ENCODE data around the gene ANXA6.
A peak's percentile ranks its signal among the peaks of the same experiment; 100 is the strongest.

The ANXA6 gene

DNA sequence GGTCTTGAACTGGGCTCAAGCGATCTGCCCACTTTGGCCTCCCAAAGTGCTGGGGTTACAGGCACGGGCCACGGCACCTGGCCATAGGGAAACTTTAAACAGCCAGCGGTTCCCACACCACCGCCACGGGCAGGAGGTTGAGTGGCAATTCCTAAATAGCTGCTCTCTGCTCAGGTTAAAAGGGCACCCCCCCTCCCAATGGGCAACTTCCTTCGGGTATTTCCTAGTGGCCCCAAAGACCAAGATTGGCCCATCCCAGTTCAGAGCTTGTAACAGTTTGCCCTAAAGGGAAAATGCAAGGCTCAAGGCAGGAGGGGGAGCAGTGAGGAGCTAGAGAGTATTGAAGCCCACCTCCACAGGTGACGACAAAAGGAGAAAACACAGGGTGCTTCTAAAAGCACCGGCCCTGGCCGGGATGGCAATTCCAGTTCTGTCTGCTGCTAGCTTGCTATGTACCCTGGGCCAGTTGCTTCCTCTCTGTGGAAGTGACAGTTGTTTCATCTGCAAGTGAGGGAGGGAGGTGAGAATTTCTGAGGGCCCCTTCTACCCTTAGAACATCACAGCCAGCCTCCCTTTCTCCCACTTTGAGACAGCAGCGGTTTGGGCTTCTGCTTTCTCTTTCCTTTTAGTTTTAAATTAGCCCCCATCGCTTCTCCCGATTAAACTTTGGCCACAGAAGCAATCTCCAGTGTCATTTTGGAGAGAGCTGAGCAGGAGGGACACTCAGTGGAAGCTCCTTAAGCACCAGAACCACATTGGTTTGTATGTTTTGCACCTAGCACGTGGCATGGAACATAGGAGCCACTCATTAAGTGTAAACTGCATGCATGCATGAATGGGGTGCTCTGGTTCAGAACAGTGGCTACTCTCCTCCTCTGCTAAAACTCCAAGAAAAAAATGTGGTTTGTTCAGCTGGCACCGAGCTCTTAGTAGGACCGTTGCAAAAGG is 59.5 kb downstream of the ANXA6 start:
- no peak for DNase-seq

- no peak for DNase-seq
Observed at GRCh38 chr5:151097061-151097460, 60.5 kb downstream of the ANXA6 start.

- DNase-seq = no peak
Observed at GRCh38 chr5:151096001-151096373, 61.6 kb downstream of the ANXA6 start.

DNA sequence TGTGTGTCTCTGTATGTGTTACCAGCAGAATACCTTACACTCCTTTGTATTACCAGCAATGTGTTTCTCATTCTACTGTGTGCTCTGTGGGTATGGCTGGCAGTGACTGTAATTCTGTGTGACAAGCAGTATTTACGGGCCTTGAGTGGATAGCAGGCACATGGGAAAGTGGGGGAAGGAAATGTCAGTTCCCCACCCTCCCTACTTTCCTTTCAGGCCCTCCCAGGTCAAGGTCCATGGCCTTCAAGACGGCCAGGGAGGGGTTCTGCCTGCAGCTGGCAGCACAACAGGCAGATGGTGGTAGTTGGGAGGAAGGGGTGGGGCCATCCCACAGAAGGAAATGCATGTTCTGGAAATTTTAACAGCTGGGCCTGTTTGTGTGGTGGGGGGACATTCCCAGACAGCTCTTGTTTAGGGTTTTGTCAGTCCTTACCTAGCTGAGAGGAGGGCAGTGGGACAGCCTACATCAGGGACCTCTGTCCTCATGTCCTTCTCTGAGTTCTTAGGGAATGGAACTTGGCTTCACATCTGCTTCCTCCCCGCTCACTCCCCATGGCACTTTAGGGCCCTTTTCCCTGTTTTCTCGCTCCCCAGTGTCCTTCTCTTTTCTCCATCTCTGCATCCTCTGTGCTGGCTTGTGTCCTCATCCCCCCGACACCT is 62.1 kb downstream of the ANXA6 start:
- no peak for DNase-seq

GRCh38 chr5:151094852-151095245 is 62.7 kb downstream of the ANXA6 start:
- no peak for DNase-seq

DNA sequence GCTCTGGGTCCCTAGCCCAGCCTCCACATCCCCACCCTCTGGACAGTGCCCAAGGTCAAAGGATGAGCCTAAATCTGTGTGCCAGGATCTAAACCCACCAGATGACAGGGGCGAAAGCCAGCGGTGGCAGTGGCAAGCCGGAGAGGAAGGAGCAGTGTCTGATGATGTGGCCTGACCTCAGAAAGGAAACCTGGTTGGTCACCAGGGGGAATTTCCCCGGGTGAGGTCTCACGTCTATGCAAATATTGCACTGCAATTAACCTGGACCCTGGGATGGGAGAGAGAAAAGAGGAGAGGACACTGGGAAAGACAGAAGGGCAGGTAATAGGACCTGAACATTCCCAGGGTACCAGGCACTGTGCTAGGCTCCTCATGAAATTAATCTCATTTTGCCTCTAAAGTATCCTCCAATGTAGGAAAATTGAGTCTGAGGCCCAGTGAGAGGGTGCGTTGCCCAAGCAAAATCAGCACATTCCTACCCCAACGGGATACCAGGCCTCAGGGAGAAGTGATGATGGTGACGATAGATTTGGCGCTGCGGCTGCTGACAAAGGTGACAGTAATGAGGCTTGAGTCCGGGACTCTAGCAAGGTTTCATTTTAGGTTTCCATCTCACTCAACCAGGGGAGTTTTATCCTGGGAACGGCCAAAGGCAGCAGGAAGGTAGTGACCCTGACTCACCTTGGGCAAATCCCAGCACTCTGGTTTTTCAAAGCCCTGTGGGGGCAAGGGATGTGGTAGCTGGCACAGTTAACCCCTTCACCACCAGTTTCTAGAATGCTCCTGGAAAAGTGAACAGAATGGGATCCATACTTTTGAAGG is 63.3 kb downstream of the ANXA6 start:
- DNase-seq = no peak

DNA sequence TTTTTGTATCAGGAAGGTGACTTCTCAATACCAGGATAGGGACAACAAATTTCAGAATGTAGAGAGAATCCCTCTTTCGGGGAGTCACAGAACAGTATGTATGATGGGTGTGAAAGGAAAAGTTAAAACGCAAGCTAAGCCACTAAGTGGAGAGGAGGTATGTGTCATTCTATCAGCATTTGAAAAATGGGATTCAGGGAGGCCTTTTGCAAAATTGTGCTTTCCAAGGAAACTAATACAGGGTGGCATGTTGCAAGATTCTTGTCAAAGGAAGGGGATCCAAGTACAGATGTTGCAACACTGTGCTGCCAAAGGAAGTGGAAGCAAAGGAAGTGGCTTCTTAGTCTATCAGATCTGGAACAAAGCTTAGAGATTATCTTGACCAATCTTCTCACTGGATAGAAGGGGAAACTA is 64.1 kb downstream of the ANXA6 start:
- DNase-seq = no peak

DNA sequence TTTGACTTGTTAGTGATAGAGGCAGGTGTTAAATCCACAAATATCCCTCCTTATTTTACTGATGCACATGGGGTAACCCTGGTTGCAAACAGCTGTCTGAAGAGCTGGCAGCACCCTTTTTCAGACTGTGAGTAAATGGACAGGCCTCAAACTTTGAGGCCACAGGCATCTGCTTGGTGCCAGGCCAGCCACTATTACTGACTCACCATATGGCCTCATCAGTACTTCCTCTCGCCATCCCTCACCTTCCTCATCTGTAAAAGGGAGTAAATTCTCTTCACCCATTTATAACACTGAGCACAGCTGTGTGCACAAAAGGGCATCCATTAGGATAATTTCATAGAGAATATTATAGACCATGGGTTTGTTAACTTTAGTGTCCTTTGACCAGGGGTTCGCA is 64.8 kb downstream of the ANXA6 start:
- no peak for DNase-seq

DNA sequence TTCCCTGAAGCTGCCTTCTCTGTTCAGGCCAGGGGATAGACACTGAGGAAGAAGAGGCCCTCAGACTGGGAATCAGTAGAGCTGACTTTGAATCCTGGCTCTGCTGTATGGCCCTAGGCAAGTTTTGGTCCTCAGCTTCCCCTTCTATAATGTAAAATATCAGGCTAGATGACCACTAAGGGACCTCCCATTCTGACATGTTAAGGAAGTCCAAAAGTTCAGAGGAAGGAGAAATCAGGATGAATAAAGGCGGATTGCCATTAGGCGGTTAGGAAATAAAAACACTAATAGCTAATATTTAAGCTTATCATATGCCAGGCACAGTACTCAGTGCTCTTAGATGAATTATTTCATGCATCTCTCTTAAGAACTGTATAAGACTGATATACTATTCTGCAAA is 67.9 kb downstream of the ANXA6 start:
- DNase-seq = no peak

- DNase-seq = no peak
Observed at GRCh38 chr5:151088986-151089385, 68.6 kb downstream of the ANXA6 start.

DNA sequence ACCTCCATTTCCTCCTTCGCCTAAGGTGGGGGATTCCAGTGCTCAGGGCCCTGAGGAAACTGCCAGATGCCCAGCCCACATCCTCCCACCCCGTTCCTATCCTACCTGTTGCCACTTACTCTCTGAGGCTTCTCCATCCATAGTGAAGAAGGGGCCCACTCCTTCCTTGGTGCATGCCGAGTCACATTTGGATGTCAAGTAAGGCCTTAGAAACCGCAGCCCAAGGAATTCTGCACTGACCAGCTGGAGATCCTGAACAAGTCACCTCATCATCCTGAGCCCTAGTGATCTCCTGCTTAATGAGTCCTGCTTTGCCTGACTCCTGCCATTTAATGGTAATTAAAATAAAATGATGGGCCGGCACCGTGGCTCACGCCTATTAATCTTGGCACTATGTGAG is 70.1 kb downstream of the ANXA6 start:
- DNase-seq = no peak

- DNase-seq = no peak
Observed at GRCh38 chr5:151086905-151087360, 70.6 kb downstream of the ANXA6 start.

DNA sequence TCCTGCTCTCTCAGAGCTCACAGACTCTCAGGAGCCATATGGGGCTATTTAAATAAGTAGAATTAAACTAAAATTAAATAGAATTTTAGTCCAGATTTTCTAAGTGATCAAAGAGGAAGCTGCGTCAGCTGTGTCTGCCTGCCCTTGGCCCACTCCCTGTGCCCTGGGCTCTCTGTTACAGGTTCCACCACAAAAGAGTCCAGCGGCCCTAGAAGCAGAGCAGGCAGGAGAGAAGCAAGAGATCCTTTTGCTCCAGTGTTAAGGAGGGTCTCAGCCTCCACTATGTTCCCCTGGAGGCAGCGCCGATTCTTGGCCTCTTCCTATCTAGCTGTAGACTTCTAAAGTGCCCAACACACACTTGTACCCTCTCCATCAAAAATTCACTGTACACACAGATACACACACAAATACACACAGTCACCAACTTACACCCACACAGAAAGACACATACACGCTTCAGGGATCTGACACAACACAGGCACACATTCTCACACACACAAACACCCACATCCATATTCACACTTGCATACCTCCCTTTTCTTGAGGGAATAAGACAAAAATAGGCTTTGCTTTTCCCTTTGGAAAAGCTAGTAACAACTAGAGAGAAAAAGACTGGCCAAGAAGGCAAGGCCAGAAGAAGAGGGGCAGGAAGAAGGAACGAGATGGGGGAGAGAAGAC is 71.2 kb downstream of the ANXA6 start:
- DNase-seq = no peak

- DNase-seq = no peak
Observed at GRCh38 chr5:151085517-151086041, 72.0 kb downstream of the ANXA6 start.

DNA sequence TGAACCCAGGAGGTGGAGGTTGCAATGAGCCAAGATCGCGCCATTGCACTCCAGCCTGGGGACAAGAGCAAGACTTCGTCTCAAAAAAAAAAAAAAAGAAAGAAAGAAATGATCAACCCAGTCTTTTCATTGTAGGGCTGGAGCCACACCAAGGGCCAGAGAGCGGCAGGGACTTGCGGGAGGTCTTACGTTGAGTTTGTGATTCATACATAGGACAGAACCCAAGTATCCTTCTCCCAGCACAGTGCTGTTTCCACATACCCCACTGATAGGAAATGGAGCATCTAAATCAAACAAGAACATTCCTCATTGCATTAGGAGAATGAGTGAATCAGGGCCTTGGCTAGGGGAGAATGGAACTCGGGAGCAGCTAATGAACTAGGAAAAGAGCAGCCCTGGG is 73.2 kb downstream of the ANXA6 start:
- no peak for DNase-seq

DNA sequence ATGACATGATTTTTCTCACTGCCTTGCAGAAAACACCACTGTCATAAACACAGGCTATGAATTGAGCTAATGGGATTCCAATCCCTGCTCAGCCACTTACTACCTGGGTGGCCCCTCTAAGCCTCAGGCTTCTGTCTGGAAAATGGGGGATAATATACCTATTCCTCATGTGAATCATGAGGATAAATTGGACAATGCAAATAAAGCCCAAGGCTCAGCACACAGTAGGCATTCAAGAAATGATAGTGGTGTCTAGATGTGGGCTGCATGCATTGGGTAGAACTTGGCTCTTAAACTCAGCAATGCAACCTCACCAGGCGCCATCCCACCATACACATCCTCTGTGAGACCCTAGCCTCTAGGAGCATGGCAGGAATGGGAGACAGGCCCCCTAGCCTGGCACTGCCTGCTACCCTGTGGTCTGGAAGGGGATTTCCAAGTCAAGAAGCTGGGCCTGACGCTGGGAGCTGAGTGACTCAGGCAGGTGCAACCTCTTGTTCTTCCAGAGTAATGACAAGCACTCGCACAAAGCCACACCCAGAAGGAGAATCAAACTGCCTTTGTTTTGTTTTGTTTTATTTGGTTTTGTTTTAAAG is 74.4 kb downstream of the ANXA6 start:
- DNase-seq = no peak

- DNase-seq = no peak
Observed at GRCh38 chr5:151082282-151082902, 75.2 kb downstream of the ANXA6 start.

DNA sequence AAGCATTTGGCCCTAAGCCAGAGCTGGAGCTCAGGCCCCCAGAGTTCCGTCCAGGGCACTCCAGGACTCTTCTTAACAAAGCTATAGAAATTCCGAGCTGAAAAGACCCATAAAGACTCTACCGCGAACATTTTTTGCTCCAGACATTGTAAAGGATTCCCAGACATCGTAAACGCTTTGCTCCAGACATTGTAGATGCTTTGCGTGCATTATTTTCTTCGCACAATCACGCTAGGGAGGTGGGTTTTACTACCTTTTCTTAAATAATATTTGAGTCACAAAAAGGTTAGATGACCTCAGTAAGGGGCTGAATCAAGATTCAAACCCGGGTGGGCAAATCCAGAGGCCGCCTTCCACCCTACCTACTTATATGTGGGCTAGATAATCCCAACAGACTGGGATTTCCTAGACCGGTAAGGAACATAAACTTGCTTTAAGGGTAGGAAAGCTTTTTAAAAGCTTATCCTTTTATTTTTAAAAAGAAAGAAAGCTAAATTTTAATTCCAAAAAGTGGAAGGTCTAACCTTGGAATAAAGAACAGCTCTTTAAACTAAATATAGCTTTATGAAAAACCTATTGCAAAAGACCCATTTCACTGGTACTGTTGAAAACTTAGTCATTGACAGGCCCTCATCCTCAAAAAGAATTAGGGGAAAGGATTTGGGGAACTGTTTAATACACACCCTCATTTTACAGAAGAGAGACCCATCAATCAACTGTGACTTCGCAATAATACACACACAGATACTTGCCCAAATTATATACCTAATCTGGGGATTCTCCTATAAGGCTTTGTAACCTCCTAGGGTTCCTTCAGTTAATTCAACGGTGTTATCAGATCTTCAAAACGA is 75.9 kb downstream of the ANXA6 start:
- no peak for DNase-seq

DNA sequence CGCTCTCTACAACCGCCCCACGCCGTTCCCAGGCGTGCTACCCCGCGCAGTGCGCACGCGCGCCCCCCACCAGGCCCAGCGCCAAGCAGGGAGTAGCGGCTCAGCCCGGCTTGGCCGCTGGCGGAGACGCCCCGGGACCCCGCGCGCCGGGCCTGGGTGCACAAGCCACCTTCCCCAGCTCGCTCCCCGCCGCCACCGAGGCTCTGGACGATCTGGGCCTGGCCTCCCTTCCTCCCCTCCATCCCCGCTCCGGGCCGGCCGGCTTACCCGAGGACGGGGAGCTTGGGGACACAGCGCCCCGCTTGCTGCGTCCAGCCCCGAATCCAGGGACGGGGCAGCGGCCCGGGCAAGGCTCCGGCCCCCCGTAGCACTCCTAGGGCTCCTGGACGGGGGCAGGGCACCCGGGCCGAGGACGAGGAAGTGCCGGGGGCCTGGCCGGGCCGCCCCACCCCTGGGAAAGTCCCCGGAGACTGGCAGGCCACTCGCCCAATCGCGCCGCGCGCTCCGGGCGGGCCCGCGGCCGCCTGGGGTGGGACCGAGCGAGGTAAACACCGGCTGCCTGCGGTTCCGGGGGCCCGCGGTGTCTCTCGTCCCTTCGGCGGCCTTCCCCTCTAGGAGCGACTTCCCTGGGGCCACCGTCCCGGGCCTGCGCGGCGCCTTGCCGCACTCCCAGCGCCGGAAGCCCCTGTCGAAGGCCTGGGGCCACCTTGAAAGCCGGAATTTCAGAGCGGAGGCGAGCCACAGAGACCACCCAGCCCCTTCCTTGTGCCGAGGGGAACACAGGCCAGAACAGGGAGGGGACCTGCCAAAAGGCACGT is 76.8 kb downstream of the ANXA6 start, which contains the start of gene TNIP1:
TNIP1 (minus strand) TSS at position 422 of the 818 bp plus-strand sequence. CDS start 15,939 bp downstream, outside the sequence.
- peak; percentile 39 to 81 for DNase-seq

All from NCI-H446 (cell line).